ENCODE results near the gene EIF6. TPM values are rescaled to one million over a fixed set of nuclear protein-coding genes. Genes with fewer than 3 reads are reported as not detected.

The EIF6 gene
- total and polyA plus RNA-seq, 12 donors, result 56.7 to 263 (median 114) TPM

- intact Hi-C loops (cut with DNase I), result no loop called here
- H3K4me3 ChIP-seq, result no peak overlapping the region
- WGBS, 4 donors, result 79 to 100% (median 91%) methylated on average over 1 of the region's 1 CpG
- H3K27me3 ChIP-seq, result no peaks in the 10 kb centered on the region
- no peak overlapping the region for H3K27ac ChIP-seq
- no peak for DNase-seq
- no peaks in the 10 kb centered on the region for H3K36me3 ChIP-seq (replicated peaks in 1 of 2)
- TF ChIP-seq, protein P1, sequence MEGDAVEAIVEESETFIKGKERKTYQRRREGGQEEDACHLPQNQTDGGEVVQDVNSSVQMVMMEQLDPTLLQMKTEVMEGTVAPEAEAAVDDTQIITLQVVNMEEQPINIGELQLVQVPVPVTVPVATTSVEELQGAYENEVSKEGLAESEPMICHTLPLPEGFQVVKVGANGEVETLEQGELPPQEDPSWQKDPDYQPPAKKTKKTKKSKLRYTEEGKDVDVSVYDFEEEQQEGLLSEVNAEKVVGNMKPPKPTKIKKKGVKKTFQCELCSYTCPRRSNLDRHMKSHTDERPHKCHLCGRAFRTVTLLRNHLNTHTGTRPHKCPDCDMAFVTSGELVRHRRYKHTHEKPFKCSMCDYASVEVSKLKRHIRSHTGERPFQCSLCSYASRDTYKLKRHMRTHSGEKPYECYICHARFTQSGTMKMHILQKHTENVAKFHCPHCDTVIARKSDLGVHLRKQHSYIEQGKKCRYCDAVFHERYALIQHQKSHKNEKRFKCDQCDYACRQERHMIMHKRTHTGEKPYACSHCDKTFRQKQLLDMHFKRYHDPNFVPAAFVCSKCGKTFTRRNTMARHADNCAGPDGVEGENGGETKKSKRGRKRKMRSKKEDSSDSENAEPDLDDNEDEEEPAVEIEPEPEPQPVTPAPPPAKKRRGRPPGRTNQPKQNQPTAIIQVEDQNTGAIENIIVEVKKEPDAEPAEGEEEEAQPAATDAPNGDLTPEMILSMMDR (IDR thresholded peaks at IDR 0.05), result no peak
- TF ChIP-seq POLR2A (IDR thresholded peaks at IDR 0.05), result no peak
- no peaks in the 10 kb centered on the region for H3K9me3 ChIP-seq (replicated peaks in 1 of 3)
- H3K4me1 ChIP-seq (replicated peaks in 1 of 2), result peaks cover 0 to 2% of the 10 kb centered on the region in 2 donors
These were observed 27.7 kb upstream of the EIF6 start for GRCh38 chr20:35312318-35312717.

- 89 to 94% (median 91%) methylated on average over 5 of the region's 5 CpGs for WGBS, 4 donors
These were observed 27.2 kb upstream of the EIF6 start for GRCh38 chr20:35311822-35312221.

GRCh38 chr20:35311409-35311808, 26.8 kb upstream of the EIF6 start:
- H3K36me3 ChIP-seq (replicated peaks in 1 of 2), result no peaks in the 10 kb centered on the region
- H3K4me1 ChIP-seq (replicated peaks in 1 of 2), result peaks cover 5 to 9% of the 10 kb centered on the region in 2 donors
- no peak for DNase-seq
- TF ChIP-seq POLR2A (IDR thresholded peaks at IDR 0.05), result no peak
- TF ChIP-seq, protein P1 (IDR thresholded peaks at IDR 0.05), result no peak
- no peaks in the 10 kb centered on the region for H3K9me3 ChIP-seq (replicated peaks in 1 of 3)
- H3K27me3 ChIP-seq, result no peaks in the 10 kb centered on the region
- H3K4me3 ChIP-seq, result no peak overlapping the region
- 85 to 92% (median 89%) methylated on average over 2 of the region's 2 CpGs for WGBS, 4 donors
- H3K27ac ChIP-seq, result no peak overlapping the region
- intact Hi-C loops (cut with DNase I), result no loop called here

More at GRCh38 chr20:35311822-35312221, 27.2 kb upstream of the EIF6 start:
- no peaks in the 10 kb centered on the region for H3K9me3 ChIP-seq (replicated peaks in 1 of 3)
- no peaks in the 10 kb centered on the region for H3K36me3 ChIP-seq (replicated peaks in 1 of 2)
- peaks cover under 1 to 6% of the 10 kb centered on the region in 2 donors for H3K4me1 ChIP-seq (replicated peaks in 1 of 2)
- no peak overlapping the region for H3K27ac ChIP-seq
- no peak overlapping the region for H3K4me3 ChIP-seq
- DNase-seq, result no peak
- intact Hi-C loops (cut with DNase I), result no loop called here
- TF ChIP-seq POLR2A (IDR thresholded peaks at IDR 0.05), result no peak
- TF ChIP-seq, protein P1 (IDR thresholded peaks at IDR 0.05), result no peak
- H3K27me3 ChIP-seq, result no peaks in the 10 kb centered on the region

DNA sequence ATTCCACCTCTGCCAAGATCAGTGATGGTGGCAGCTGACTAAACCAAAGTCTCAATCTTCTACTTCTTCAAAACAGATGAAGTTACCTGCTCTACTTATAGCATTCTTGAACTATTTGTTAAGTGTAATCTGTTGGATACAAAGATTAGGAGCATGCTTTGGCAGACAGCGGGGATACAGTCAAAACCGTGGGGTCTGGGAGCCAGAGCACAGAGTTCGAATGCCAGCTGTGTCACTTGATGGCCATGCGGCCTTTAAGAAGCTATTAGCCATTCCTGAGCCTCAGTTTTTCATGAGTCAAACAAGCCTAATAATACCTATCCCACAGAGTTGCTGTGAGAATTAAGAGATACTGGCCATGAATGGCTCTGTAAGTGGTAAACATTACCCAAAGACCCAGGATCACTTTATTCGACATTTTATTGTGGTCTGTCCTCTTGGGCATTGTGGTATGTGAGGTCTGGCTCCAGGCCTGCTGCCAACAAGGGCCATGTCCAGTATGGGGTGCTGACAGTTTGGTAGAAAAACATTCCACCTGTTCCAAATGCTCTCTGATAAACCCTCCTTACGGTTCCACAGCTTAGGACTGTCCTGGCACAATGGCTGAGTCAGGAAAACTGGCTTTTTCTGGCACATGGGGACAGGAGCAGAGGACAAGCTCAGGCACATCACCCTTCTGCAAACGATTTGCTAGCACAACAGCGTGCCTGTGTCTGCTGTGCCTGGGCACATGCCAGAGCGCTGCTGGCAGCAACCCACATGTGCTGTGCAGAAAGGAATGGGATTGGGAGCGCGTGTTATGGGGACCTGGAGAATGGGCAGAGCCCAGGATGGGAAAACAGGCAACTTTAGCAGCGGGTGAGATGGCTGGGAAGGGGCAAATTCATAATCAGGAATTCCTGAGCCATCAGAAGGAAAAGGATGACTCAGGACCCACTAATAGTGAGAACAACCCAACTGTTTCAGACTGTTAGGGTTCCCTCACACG, 23.4 kb upstream of the EIF6 start:
- H3K27ac ChIP-seq, result peak overlapping the region in 2 of 5 donors; percentile 1 to 78
- DNase-seq, result peak in 1 of 7 donors; percentile 72
- intact Hi-C loops (cut with DNase I), result no loop called here

More for the DNA sequence above, 23.4 kb upstream of the EIF6 start:
- H3K9me3 ChIP-seq (replicated peaks in 1 of 3), result no peaks in the 10 kb centered on the region
- H3K27me3 ChIP-seq, result no peaks in the 10 kb centered on the region
- H3K4me1 ChIP-seq (replicated peaks in 1 of 2), result peaks cover 10 to 20% of the 10 kb centered on the region in 2 donors
- TF ChIP-seq POLR2A (IDR thresholded peaks at IDR 0.05), result no peak
- TF ChIP-seq, protein P1 (IDR thresholded peaks at IDR 0.05), result no peak
- no peaks in the 10 kb centered on the region for H3K36me3 ChIP-seq (replicated peaks in 1 of 2)
- no peak overlapping the region for H3K4me3 ChIP-seq
- 75 to 87% (median 83%) methylated on average over 13 of the region's 13 CpGs for WGBS, 4 donors

All from adrenal gland (tissue), 12 donors.